KMS-11 (cell line): Measurements from ENCODE around the gene SPRYD3.

Source experiments
- H2AFZ ChIP-seq: fragments of 200-600 bp; sonication (generic); 2 replicates; pipeline ENCODE4 v1.6.1; 2016; ENCODE audit warnings: antibody characterized with exemption, mixed run types, low read depth
- H3K27ac ChIP-seq: fragments of 200-600 bp; sonication (generic); 2 replicates; pipeline ENCODE4 v1.6.1; 2016; ENCODE audit warnings: mild to moderate bottlenecking, mixed run types
- H3K27me3 ChIP-seq: fragments of 200-600 bp; sonication (generic); 2 replicates; pipeline ENCODE4 v1.6.1; 2017; ENCODE audit warnings: mild to moderate bottlenecking, low read depth, mixed run types, moderate library complexity; ENCODE audit not compliant: insufficient read depth
- H3K36me3 ChIP-seq: fragments of 200-600 bp; sonication (generic); 2 replicates; pipeline ENCODE4 v1.6.1; 2017; ENCODE audit warnings: mild to moderate bottlenecking, mixed run types; ENCODE audit not compliant: insufficient read depth
- H3K4me1 ChIP-seq: fragments of 200-600 bp; sonication (generic); 2 replicates; pipeline ENCODE4 v1.6.1; 2016; ENCODE audit warnings: mild to moderate bottlenecking, low read depth, mixed run types; ENCODE audit not compliant: poor library complexity, severe bottlenecking
- H3K4me2 ChIP-seq: fragments of 200-600 bp; sonication (generic); 2 replicates; pipeline ENCODE4 v1.7.0; 2016; ENCODE audit warnings: mild to moderate bottlenecking, mixed run types
- H3K4me3 ChIP-seq: fragments of 200-600 bp; sonication (generic); IDR thresholded peaks from 2 replicates; pipeline ENCODE4 v1.6.1; 2017; ENCODE audit warnings: low read depth, low read length, mixed read lengths; ENCODE audit not compliant: insufficient read depth
- H3K79me2 ChIP-seq: fragments of 200-600 bp; sonication (generic); 2 replicates; pipeline ENCODE4 v1.6.1; 2016; ENCODE audit warnings: low read depth, mixed run types; ENCODE audit not compliant: insufficient read depth
- H3K9ac ChIP-seq: fragments of 200-600 bp; sonication (generic); 2 replicates; pipeline ENCODE4 v1.6.1; 2016; ENCODE audit warnings: mild to moderate bottlenecking, mixed run types
- H4K20me1 ChIP-seq: fragments of 200-600 bp; sonication (generic); 2 replicates; pipeline ENCODE4 v1.6.1; 2016; ENCODE audit warnings: mild to moderate bottlenecking, mixed run types; ENCODE audit not compliant: insufficient read depth
- TF ChIP-seq, protein P1 (sequence below): fragments of 200-600 bp; sonication (generic); conservative IDR thresholded peaks from 2 replicates; pipeline ENCODE4 v1.6.1; 2017; ENCODE audit warnings: low read depth, mild to moderate bottlenecking, antibody characterized with exemption, low read length, moderate library complexity, mixed read lengths

SPRYD3 gene

DNA sequence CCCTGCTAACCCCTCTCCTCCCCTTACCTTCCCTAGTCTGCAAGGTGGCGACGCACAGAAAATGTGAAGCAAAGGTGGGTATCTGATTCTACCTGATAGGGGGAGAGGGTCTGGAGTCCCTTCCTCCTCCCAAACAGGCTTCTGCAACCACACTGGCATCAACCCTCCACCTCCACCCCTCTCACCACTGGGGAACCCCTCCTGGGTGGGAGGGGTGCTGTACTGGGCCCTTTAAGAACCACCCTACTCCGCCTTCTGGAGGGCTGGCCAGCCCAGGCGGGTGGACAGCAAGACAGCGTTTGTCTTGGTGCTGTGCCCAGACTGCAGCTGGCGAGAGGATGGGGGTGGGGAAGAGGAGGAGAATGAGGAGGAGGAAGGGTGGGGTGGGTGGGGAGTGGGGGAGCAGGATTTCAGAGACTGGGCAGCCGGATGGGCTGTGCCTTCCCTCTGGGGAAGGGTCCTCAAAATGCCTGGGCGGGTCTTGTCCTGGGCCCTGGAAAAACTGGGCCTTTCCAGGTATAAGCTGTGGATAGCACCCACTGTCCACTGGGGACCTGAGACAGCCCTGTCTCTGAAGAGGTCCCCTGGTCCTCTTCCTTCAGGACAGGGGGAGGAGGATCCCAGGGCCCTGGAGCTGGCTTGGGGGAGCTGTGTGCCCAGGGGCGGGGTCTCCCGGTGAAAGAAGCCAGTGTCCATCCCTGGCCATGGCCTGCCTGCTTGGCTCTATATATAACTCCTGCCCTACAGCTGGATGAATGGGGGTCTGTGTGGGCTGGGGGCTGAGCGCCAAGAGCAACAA lies 26.6 kb downstream of the SPRYD3 start:
- Histone ChIP-seq H3K4me3 (no peak overlapping the region), H4K20me1 (no peaks in the 10 kb centered on the region), H3K4me2 (no peak overlapping the region), H3K4me1 (peaks cover 8% of the 10 kb centered on the region), H3K27ac (no peak overlapping the region), H3K36me3 (no peaks in the 10 kb centered on the region), H2AFZ (no peak overlapping the region), H3K27me3 (no peaks in the 10 kb centered on the region; the same call in 1 of the 2 replicates), H3K9ac (no peak overlapping the region), H3K79me2 (no peaks in the 10 kb centered on the region)
- TF ChIP-seq, protein P1, sequence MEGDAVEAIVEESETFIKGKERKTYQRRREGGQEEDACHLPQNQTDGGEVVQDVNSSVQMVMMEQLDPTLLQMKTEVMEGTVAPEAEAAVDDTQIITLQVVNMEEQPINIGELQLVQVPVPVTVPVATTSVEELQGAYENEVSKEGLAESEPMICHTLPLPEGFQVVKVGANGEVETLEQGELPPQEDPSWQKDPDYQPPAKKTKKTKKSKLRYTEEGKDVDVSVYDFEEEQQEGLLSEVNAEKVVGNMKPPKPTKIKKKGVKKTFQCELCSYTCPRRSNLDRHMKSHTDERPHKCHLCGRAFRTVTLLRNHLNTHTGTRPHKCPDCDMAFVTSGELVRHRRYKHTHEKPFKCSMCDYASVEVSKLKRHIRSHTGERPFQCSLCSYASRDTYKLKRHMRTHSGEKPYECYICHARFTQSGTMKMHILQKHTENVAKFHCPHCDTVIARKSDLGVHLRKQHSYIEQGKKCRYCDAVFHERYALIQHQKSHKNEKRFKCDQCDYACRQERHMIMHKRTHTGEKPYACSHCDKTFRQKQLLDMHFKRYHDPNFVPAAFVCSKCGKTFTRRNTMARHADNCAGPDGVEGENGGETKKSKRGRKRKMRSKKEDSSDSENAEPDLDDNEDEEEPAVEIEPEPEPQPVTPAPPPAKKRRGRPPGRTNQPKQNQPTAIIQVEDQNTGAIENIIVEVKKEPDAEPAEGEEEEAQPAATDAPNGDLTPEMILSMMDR = no peak

DNA sequence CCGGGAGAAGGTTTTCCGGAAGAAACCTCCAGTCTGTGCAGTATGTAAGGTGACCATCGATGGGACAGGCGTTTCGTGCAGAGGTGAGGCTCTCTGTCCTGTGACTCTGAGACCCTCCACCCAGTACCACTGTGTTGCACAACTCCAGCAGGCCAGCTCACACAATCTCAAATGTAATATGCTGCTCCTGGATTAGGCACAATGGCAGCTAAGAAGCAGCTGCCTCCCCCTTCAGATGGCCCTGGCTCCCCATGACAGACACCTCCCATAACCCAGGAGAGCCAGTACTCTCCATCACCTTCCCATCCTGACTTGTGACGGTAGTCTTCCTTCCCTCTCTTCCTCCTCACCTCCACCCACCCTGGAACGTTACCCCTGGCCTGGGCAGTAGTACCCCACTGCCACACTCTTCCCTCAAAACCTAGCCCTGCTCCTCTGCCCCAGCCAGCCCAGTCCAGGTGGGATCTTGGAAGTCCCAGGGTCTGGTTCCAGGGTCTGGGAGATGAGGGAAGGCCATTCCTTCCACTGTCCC lies 27.2 kb downstream of the SPRYD3 start:
- Histone ChIP-seq H3K36me3 (no peaks in the 10 kb centered on the region), H3K4me2 (no peak overlapping the region), H3K9ac (no peak overlapping the region), H3K4me3 (no peak overlapping the region), H3K79me2 (no peaks in the 10 kb centered on the region), H3K27ac (no peak overlapping the region), H3K27me3 (no peaks in the 10 kb centered on the region; the same call in 1 of the 2 replicates), H3K4me1 (peaks cover 9% of the 10 kb centered on the region), H2AFZ (no peak overlapping the region), H4K20me1 (no peaks in the 10 kb centered on the region)
- TF ChIP-seq, protein P1 = no peak

DNA sequence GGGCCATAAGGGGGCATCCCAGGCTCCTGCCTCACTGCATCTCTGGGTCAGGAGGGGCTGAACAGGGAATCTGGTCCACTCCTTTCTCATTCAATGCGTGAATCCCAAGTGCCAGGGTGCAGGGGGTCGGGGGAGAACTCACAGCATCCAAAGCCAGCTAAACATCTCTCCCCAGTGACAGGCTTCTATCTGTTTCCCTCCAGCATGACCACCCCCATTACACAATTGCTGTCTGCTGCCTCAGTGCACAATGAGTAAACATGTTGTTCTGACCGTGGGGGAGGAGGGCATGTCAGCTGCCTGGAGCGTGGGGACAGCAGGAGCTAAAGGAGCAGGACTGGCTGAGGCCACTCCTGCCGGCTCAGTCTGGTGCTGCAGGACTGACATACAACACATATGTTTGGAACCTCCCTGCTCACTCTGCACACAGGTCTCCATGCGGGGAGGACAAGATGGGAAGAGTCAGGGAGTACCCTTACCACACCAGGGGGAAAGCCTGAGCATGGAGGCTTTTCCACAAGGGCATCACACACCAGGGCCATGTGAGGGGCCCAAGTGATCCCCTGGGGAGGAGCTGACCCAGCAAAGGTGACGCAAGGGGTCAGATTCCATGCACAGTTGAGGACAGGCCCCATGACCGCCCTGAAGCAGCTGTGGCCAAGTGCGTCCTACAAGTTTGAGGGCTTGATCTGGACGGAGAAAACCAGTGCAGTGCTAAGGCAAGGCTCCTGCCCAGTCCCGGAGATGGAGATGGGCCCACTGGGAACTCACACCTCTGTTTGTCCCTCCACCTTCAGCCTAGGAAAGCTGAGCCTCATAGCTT lies 27.9 kb downstream of the SPRYD3 start:
- Histone ChIP-seq H3K27me3 (no peaks in the 10 kb centered on the region; the same call in 1 of the 2 replicates), H3K9ac (no peak overlapping the region), H4K20me1 (no peaks in the 10 kb centered on the region), H3K36me3 (no peaks in the 10 kb centered on the region), H3K4me2 (no peak overlapping the region), H3K27ac (no peak overlapping the region), H2AFZ (no peak overlapping the region), H3K4me3 (no peak overlapping the region), H3K4me1 (peaks cover 12% of the 10 kb centered on the region), H3K79me2 (no peaks in the 10 kb centered on the region)
- TF ChIP-seq, protein P1 = no peak

DNA sequence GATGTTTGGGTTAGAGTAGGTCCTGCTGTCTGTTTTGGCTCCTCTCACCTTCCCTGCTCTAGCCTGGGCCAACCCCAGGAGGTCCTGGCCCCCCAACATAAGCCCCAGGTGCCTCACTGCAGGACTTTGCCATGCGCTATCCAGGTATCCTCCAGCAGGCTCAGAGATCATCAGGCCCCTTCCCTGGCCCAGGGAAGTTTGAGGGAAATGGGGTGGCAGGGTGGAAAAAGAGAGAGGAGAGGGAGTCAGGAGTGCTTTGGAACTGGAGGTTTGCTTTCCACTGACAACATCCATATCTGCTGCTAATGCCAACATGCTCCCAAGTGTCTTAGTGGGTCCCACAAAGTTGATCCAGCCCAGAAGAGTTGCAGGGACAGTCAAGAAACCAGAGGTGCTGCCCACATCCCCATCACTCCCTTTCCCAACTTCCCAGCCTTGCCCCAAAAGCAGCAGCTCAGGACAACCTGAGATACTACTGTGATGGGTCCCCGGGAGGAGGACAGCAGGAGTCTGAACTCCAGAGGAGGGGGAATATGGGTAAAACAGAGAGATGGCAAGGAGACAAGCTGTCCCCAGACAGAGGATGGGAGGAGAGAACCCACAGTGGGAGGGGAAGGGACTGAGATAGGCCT lies 28.6 kb downstream of the SPRYD3 start:
- Histone ChIP-seq H4K20me1 (no peaks in the 10 kb centered on the region), H3K4me3 (no peak overlapping the region), H3K79me2 (no peaks in the 10 kb centered on the region), H3K36me3 (no peaks in the 10 kb centered on the region), H3K27ac (no peak overlapping the region), H3K9ac (no peak overlapping the region), H3K4me2 (no peak overlapping the region), H3K27me3 (no peaks in the 10 kb centered on the region), H3K4me1 (peaks cover 19% of the 10 kb centered on the region), H2AFZ (no peak overlapping the region)
- TF ChIP-seq, protein P1 = no peak
